Cardiac fibroblast (primary cell): Measurements from ENCODE around the gene IL6.
"Not testable (repeated sequence)": the region's sequence is repeated elsewhere in the genome, so short reads cannot be mapped to it uniquely, and the experiment has no call there.

Experiments used
- DNase-seq, 2 donors: peaks; one replicate each; pipeline versions ENCODE4 v3.0.0 to v3.0.0-alpha.2; 2010; ENCODE audit warnings: low read depth in 2 of 2
- H3K4me3 ChIP-seq, 2 donors: replicated peaks in 1 of 2; 1 replicate in 1 of 2; 2 replicates in 1 of 2; pipeline ENCODE4 v1.5.1; 2011; ENCODE audit warnings: low read depth in 2 of 2, low read length in 2 of 2, mild to moderate bottlenecking in 2 of 2, moderate library complexity in 1 of 2
- TF ChIP-seq, protein P1 (sequence below): IDR thresholded peaks from one replicate; pipeline ENCODE4 v1.5.1; 2011; ENCODE audit warnings: low read depth, mild to moderate bottlenecking, low read length, inconsistent platforms

IL6 gene

DNA sequence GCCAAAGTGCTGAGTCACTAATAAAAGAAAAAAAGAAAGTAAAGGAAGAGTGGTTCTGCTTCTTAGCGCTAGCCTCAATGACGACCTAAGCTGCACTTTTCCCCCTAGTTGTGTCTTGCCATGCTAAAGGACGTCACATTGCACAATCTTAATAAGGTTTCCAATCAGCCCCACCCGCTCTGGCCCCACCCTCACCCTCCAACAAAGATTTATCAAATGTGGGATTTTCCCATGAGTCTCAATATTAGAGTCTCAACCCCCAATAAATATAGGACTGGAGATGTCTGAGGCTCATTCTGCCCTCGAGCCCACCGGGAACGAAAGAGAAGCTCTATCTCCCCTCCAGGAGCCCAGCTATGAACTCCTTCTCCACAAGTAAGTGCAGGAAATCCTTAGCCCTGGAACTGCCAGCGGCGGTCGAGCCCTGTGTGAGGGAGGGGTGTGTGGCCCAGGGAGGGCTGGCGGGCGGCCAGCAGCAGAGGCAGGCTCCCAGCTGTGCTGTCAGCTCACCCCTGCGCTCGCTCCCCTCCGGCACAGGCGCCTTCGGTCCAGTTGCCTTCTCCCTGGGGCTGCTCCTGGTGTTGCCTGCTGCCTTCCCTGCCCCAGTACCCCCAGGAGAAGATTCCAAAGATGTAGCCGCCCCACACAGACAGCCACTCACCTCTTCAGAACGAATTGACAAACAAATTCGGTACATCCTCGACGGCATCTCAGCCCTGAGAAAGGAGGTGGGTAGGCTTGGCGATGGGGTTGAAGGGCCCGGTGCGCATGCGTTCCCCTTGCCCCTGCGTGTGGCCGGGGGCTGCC, at the start of gene IL6:
Gene IL6, plus strand, starts transcription at position 294 of the 807 bp plus-strand sequence. Its CDS starts 63 bp downstream, at position 357.
- DNase-seq = peak; percentile 97 to 98
- TF ChIP-seq, protein P1, sequence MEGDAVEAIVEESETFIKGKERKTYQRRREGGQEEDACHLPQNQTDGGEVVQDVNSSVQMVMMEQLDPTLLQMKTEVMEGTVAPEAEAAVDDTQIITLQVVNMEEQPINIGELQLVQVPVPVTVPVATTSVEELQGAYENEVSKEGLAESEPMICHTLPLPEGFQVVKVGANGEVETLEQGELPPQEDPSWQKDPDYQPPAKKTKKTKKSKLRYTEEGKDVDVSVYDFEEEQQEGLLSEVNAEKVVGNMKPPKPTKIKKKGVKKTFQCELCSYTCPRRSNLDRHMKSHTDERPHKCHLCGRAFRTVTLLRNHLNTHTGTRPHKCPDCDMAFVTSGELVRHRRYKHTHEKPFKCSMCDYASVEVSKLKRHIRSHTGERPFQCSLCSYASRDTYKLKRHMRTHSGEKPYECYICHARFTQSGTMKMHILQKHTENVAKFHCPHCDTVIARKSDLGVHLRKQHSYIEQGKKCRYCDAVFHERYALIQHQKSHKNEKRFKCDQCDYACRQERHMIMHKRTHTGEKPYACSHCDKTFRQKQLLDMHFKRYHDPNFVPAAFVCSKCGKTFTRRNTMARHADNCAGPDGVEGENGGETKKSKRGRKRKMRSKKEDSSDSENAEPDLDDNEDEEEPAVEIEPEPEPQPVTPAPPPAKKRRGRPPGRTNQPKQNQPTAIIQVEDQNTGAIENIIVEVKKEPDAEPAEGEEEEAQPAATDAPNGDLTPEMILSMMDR = no peak
- peak within 1 kb of the TSS; percentile 53 to 59 for H3K4me3 ChIP-seq

DNA sequence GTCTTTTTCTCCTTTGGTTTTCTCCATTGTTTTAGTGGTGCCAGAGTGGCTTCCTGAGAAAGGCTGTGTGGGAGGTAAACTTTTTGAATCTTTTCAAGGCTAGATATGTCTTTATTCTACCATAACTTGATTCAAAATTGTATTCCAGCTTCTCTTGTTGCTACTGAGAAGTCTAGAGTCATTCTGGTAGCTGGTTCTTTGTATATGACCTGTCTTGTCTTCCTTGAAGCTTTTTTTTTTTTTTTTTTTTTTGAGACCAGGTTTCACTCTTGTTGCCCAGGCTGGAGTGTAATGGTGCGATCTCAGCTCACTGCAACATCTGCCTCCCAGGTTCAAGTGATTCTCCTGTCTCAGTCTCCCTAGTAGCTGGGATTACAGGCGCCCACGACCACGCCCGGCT, 49.7 kb upstream of the IL6 start:
- DNase-seq = not testable (repeated sequence)

DNA sequence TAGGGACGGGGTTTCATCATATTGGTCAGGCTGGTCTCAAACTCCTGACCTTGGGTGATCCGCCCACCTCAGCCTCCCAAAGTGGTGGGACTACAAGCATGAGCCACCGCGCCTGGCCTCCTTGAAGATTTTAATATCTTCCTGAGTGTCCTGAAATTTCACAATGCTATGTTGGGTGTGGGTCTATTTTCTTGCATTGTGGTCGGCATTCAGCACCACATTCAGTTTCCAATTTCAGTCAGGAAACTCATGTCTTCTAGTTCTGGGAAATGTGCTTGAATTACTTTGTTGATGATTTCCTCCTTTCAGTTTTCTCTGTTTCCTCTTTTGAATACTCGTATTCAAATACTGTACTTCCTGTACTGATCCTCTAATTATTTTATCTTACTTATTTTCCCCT, 49.3 kb upstream of the IL6 start:
- H3K4me3 ChIP-seq = no peak overlapping the region
- no peak for DNase-seq
- TF ChIP-seq, protein P1 = no peak

More for the DNA sequence above, 49.7 kb upstream of the IL6 start:
- not testable (repeated sequence) for H3K4me3 ChIP-seq

DNA sequence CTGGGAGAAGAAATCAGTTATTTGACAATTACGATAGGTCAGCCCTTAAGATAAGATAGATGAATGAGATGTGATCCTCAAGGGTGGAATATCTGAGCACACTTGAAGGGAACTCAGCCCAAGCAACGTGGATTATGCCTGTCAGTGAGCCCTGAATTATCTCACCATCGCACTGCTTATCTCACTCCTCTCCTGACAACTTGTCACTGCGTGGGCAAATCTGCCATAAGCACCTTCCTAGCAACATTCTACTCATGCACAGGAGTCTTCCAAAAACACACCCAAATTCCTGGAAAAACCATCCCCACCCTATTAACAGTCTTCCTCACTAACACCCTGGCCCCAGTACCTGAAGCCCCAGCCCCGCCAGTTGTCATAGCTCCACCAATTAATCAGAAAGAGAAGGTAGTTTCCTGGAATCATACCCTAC, 46.5 kb upstream of the IL6 start:
- no peak overlapping the region for H3K4me3 ChIP-seq
- TF ChIP-seq, protein P1 = no peak
- no peak for DNase-seq

DNA sequence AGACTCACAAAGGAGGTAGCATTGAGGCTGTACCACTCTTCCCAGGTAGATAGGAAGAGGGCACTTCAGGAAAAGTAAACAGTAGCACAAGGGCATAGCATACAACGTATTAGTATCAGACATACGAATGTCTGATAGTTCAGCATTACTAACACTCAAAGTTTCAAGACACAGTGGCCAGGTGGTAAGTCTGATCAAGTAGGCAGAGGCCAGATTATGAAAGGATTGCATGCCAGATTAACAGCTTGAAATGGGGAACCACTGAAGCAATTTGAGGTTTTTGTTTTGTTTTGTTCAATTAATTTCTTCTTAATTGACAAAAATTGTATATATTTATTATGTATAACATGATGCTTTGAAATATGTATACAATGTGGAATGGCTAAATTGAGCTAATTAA, 45.7 kb upstream of the IL6 start:
- no peak for DNase-seq
- no peak overlapping the region for H3K4me3 ChIP-seq
- TF ChIP-seq, protein P1 = no peak

DNA sequence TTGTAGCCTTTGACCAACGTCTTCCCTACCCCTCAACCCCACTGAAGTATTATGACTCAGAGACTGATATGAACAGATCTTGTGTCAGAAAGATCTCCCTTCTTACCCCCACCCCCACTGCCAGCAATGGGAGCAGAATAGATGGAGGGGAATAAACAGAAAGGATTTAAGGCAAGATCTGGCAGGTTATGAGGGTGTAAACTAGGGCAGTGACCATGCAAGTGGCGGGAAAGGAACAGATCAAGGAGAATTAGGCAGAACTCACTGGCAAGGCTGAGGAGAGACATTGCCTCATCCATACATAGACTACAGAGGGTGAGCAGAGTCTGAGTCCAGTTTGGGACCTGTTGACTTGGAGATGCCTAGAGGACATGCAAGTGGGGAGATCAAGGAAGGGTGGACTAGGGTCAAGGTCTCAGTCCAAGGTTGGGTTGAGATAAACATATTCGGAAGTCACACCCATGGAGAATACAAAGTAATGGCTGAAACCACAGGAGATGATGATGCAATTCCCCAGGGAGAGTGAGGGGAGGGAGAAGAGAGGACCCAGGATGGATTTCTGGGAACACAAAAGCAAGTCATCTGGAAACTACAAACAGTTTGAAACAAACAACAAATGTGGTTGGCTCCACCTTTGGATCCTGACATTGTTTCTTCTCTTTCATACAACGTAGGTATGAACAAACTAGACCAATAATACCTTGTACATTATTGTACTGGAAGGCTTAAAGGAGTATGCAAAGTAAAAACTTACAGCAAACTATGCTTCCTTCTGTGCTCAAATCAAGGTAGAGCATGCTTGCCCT, 44.9 kb upstream of the IL6 start:
- TF ChIP-seq, protein P1 = no peak
- H3K4me3 ChIP-seq = no peak overlapping the region
- DNase-seq = no peak

DNA sequence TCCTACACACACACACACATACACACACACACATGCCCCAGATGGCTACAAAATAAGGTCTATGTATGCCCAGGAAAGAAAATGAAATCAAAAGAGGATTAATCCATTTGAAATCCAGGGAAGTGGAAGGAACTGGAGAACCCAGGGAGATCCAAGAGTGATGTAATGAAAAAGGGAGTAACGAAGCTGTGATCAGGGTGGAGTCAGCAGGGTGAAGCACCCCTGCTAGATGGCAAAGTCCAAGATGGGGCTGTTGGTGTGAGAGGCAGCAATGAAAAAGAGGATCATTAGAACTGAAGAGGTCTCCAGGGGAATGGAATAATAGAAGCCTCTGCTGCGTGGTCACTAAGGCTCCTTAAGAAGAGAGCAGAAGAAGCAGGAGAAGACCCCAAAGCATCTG, 43.6 kb upstream of the IL6 start:
- no peak for DNase-seq
- H3K4me3 ChIP-seq = no peak overlapping the region
- TF ChIP-seq, protein P1 = no peak
